HG03025 (cell line): ENCODE data around the gene VPS41.
"Not testable (repeated sequence)": the region's sequence is repeated elsewhere in the genome, so short reads cannot be mapped to it uniquely, and the experiment has no call there.

Experiments
- ATAC-seq: cut with Tn5 transposase; IDR thresholded peaks from one replicate; pipeline ENCODE4 v1.9.1; 2021; ENCODE audit warnings: mild to moderate bottlenecking, moderate library complexity; ENCODE audit not compliant: unreplicated experiment, low FRiP score

Gene VPS41

DNA sequence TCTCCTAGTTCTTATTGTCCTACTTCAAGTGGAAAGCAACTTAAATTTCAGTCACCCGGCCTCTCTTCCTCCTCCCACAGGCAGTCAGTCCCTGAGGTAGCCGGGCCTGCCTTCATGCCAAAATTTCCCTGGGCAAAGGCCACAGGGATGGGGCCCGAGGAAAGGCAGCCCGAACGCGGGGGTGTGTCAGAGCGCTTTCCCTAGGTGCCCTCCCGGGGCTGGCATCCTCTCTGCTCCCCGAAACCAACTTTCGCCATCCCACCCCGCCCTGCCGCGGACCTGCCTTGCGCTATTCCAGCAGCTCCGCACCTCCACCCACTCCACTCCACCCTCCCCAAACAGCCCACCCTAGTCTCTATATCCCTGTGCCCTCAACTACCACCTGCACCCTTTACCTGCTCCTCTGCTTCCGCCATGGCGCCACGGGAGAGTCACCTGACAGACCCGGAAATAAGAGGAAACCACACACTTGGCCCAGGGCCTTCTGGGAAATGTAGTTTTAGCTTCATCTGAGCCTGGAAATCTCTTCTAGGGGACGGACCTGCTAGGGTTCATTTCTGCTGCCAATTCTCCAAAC lies at the start of gene VPS41:
TSS of gene VPS41 (minus strand) at position 433 of the 577 bp plus-strand sequence. CDS start at position 416, 17 bp downstream.
- peak; percentile 99 for ATAC-seq

DNA sequence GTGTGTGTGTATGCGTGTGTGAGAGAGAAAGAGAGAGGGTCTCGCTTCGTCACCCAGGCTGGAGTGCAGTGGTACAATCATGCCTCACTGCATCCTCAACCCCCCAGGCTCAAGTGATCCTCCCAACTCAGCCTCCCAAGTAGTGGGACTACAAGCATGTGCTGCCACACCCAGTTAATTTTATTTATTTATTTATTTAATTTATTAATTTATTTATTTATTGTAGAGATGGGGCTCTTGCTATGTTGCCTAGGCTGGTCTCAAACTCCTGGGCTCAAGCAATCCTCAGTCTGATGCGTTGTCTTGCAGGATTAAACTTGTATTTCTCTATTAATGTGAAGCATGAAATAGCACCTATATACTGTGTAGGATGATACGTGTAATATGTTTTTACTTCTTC lies 46.9 kb upstream of the VPS41 start:
- no peak for ATAC-seq

DNA sequence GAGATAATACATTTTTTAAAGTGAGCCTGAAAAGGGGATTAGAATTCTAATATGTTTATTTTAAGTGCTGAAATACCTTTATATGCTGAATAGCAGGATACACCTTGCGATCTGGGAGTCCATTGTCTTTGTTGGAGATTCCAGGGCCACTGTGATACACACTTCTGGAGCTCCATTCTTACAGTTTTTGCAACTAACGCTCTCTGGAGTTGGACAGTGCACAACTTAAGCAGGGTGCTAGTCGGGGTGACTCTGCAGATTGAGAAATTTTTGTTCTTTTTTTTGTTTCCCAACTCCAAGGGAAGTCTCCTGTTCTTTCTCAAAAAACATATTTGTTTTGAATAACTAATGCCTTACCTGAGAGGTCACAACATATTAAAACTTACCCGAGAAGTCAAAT lies 45.0 kb upstream of the VPS41 start:
- no peak for ATAC-seq

DNA sequence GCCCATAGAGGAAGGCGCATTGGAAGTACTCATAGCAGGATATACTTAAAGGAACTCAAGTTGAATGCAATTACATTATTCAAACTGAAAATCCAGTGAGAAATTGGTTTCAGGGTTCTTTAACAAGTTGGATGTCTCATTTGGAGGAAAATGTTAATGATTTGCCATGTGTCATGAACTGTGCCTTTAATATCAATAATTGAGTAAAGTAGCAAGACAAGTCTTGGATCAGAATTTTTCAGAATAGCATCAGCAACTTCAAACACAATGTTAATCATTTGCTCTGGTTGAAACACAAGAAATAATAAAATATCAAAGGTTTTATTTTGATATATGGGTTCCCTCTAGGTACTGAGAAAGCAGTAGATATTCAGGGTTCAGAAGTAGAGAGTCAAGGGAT lies 44.2 kb upstream of the VPS41 start:
- ATAC-seq: no peak

DNA sequence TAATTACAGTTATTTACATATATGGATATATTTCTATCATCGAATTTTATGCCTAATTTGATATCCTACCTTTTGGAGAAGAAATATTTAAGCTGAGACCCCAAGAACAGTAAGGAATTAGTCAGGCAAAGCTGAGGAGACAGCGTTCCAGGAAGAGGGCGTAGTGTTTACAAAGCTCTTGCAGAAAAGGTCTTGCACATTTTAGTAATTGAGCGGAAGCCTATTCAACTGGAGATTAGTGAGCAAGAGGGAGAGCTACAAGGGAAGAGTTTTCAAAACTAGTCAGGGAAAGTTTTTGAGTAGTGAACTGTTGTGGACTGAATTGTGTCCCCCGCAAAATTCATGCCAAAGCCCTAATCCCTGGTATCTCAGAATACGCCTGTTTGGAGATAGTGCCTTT lies 42.2 kb upstream of the VPS41 start:
- ATAC-seq: no peak

DNA sequence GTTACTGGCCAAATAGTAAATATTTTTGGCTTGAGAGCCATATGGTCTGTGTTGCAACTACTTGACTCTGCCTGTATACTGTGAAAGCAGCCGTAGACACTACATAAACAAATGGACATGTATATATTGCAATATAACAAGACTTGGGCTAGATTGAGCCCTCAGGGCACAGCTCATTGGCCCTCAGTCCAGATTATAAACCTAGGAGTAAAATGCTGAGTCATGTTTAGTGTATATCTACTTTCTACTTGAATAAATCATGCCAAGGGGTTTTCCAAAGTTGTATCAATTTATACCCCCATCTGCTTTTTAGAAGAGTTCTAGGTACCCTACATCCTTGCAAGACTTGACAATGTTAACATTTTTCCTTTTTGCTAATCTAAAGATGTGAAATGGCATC lies 41.3 kb upstream of the VPS41 start:
- ATAC-seq: no peak

DNA sequence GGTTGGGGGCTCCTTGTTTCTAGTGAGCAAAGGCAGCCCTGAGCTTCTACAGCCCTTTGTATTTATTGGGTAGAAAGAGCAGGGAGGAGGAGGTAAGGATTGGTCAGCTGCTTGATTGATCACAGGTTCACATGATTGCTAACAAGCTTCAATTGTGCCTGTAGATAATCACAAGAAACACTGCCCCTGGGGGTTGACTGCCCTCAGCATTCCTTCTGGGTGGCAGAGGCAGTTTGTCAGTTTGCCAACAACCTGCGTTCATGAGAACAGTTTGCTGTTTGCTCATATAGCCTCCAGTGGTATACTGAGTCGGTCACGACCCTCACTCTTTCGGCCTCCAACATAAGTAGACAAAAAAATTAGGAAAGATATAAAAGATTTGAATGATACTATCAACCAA lies 38.5 kb upstream of the VPS41 start:
- not testable (repeated sequence) for ATAC-seq

DNA sequence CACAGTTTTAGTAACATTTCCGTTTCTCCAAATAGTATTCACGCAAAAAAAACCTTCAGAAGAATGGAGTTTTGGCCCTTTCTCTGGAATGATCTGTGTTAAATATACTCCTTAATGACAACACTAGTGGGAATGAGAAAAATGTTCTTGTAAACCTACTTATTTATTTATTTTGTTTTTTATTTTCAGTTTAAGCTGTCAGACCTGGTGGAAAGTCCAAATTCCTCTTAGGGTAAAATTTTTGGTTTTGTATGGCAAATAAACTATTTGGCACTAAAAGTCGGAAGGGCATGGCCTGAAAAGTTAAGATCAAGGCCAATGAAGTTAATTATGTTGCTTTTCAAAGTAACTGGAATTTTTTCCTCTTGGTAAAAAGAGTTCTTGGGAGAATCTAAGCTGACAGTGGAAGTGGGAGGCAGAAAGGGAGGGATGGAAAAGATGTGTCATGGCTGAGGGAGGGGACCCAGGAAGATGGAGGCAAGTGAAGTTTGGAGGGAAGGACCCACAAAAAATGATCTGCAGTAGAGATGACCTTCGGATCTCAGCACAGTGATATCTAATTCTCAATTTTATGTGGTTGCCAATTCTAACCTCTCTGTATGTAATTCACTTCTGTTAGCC lies 33.5 kb upstream of the VPS41 start:
- no peak for ATAC-seq

DNA sequence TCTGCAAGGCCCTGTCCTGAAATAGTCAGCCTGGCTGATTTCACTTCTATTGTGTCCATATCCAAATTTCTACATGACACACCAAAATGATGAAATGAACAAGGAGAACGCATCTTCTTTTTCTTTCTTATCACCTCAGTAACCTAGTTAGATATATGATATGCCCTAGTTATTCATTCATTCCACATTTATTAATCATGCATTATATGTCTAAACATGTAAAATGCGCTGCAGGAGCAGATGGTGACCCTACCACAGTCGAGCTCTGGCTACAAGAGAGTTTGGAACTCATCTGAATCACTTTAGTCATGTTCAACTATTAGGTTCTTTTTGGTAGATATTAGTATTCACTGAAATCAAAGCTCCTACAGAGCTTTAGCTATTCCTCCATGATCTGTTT lies 31.8 kb upstream of the VPS41 start:
- no peak for ATAC-seq

DNA sequence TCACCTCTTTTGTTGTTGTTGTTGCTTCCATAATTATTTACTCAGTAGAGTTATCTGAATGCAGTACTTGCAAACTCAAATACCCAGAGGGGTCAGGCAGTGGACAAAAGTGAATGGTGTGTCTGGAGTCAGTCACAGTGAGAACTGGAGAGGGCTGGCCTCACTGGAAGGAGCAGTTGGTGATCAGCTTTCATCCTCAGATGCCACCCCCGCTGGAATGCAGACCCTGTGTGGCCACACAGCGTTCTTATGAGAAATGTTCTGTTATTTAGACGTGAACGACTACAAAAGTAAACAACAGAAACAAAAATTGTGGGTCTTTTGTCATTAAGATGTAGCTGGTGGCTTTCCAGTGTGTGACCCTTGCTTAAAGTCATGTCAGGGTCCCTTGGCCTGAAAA lies 29.6 kb upstream of the VPS41 start:
- no peak for ATAC-seq

DNA sequence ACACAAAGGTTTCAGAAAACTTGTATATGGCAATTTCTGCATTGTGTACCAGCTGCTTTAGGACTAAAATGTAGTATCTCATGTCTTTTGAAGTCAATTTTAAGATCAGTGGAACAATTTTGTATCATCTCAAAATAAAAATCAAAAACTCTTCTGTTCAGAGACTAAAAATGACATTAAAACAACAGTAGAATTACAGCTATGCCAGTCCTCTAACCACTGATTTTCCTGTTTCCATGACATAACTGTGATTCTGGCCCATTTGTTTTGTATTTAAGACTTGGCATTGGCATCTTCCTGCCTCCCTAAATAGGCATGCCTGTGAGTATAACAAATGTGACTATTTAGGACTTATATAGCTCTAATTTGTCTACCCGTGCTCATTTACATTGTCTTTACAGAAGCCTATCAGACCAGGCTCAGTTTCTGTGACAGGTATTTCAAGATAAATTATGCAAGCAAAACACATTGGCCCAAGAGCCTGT lies 29.1 kb upstream of the VPS41 start:
- no peak for ATAC-seq

DNA sequence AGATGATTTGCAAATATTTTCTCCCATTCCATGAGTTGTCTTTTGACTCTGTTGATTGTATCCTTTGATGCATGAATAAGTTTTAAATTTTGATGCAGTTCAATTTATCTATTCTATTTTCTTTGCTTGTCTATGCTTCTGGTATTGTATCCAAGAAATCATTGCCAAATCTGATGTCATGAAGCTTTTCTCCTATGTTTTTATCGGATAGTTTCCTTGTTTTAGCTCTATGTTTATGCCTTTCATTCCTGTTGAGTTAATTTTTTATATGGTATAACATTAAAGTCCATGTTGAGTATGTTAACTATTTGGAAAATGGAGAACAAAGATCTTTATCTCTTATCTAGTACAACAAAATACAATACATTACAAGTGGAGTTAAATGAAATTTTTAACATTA lies 27.6 kb upstream of the VPS41 start:
- no peak for ATAC-seq

DNA sequence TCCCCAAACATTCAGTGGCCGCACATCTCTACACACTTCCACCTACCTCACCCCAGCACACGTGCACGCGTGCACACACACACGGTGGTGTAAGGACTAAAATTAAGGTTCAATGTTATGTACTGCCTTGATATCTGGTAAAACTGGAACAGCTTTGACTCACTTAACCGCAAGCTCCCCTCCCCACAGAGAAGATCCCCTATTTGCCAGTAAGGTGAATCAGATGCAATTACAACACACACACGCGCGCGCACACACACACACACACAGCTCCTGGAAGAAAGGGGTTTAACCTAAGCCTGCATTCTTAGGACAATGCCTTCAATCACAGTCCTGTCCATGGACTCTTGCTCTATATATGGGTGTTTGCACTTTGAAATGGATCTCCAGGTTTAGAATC lies 25.5 kb upstream of the VPS41 start:
- ATAC-seq: no peak

DNA sequence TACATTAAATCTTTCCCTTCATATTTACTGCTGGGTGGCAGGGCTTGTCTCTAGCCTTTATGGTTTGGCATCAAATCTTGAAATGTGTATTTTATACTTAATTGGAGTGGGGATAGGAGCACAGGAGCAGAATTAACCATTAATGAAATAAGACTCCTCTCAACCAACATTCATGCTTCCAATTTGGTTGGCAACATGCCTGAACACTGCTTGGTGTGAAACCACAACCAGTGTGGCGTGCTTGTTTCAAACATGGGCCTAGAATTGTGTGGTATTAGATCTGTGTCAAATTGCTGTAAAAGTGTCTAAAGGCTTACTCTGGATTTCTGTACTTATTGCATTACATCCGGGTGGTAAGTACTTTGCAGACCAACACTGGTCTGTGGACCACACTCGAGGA lies 25.1 kb upstream of the VPS41 start:
- no peak for ATAC-seq

DNA sequence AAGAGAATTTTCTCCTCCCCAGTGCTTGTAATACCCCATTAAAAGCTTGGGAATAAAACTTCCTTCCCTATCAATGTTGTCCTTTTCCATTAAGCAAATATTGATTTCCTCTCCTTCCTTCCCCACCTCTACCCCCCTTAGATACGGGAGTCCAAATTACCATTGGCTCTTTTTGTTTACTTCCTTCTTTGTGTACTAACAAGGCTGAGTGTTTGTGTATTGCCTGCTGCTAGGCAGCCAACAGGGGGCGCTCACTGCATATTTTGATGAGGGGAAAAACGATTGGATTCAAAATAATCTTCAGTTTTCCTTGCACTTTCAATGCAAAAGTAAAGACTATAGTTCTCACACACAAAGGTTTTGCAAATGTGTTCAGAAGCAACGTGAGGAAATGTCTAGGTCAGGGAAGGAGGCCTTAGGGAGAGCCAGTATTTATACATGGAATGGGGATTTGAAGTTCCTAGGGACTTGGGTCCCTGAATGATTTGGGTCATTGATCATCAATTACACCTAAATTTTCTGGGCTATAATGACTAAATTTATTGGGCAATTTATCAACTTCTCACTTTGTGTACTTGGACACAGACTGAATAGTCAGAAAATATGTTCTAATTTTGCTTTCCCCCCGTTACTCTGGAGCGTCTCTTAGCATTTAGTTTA lies 23.6 kb upstream of the VPS41 start:
- ATAC-seq: no peak

DNA sequence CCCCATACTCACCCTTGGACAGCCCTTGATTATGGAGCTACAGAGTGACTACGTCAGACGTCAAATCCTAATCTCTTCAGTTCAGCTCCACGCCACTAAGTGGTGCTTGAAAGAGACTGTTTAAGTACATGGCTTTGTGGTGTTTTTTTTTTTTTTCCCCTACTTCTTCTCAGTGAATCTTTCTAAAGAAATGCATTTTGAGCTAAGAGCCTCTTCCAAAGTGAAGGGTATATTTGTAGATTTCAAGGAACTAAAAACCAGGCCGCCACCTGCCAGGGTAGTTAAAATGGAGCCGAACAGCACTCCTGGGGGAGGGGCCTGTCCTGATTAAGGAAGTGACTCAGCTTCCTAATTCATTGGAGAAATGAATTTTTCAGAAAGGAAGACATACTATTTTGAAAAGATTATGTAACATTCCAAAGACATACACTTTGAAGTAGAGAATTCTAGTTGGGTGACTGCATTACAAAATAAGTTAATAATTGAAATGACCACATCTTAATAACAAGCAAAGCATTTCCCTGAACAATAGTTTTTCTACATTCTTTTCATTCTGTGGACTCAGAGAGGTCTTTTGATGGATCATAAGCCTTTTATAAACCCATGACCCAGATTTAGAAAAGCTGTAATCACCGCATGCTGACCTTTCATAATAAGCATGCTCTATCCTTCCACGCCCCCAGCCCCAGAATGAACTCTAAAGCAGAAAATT lies 20.6 kb upstream of the VPS41 start:
- ATAC-seq: no peak

DNA sequence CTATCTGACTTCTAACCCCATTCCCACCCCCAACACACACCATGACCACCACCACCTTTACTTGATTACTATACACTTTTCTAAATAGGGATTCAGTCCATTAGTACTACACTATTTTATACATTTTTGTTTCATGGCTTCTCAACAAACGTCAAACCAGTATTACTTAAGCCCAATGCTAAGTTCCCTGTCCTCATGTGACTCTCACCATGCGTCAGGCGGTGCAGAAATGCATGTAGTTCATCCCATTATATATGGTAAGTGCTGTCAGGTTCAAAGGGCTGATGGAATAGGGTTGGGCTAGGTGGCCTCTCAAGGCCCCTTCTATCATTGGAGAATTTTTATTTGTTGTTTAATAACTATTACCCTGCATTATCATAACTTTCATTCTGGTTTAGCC lies 19.5 kb upstream of the VPS41 start:
- ATAC-seq: no peak

DNA sequence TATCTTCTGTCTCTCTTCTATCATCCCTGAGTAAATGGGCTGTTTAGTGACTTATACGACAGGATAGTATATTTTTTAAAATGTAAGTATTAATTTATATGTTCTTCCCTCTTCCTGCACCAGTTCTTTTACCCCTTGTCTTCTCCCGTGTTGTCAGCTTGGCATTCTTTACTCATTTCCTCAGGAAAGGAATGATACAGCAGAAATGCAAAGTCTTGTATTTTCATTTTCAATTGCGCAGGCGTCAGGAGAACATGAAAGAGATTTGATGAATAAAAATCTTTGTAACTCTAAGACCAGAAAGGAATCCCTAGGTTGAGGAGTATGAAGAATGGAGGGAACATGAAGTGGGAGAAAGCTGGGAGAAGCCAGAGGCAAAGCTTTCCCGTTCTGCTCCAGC lies 18.8 kb upstream of the VPS41 start:
- ATAC-seq: no peak

DNA sequence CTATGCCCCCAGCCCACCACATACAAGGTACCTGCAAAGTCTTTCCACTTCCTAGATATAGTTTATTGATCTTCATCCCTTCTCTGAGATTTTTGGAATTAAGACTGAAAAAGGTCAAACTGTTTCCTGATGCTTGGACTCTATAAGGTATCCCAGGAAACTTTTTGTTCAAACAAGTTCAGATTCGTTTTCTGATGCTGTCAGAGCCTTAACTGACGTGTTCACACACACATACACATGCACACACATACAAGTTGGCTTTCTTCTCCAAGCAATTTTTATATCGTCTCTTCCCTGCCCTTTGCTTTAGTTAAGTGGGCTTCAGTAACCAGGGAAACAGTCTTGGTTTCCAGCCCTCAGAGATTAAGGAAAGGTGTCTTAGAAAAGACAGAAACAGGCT lies 11.7 kb upstream of the VPS41 start:
- ATAC-seq: no peak

DNA sequence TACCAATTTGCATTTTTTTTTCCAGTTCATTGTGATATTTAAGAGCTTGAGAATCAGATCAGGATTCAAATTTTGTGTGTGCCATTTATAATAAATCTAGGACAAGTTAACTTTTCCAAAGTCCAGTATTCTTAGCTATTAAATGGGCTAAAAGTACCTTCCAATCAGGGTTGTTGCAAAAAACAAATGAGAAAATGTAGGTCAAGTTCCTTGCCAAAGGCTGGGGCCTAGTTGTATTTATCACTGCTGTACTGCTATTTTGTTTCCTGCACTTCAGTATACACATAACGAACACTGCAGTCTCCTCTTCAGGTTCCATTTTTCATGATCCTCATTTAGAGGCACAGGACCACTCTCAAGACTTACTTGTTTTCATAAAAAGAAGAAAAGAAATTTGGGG lies 7.4 kb upstream of the VPS41 start:
- no peak for ATAC-seq

DNA sequence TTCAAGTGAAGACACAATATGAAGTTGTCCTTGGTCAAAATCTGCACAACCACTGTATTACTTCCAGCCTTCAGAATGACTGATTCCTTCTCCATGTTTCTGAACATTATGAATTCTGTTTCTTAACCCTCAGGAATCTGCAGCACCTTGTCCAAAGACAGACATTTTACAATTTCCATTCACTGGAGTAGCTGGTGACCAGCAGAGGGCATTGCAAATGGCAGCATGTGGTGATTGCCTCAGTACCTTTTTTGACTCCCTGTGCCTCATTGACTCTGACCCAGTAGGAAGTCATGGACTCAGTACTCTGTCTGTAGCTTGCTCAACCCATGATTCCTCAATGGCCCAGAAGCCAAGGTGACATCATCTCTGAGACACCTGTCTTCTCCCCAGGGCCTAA lies 879 bp upstream of the VPS41 start:
- no peak for ATAC-seq

DNA sequence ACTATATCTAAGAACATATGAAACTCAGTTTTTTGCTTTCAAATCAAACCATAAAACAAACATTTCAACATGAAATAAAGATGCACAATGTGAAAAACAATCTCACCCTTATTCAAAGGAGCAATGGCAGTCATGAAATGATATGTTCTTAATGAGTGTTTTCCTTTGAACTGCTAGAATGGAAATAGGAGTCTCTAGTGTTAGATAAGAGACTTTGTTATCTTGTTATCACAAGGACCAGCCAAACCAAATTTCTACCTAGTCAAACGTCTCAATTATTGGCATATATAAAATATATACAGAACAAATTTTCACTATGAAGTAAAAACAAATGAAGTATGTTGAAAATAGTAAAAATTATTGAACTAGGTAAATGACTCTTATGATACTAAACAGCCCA lies 1.2 kb downstream of the VPS41 start:
- ATAC-seq: no peak
